NCI-H524 (cell line): Measurements from ENCODE around the gene SEL1L2.

Source experiments
- DNase-seq, 2 experiments: peaks; one replicate each; lab custom pipeline; 2025; lab: John Stamatoyannopoulos, UW

The SEL1L2 gene

GRCh38 chr20:13817342-13817741 lies 173.1 kb downstream of the SEL1L2 start:
- DNase-seq, result no peak

- no peak for DNase-seq
These were observed 173.7 kb downstream of the SEL1L2 start for GRCh38 chr20:13816757-13817156.

DNA sequence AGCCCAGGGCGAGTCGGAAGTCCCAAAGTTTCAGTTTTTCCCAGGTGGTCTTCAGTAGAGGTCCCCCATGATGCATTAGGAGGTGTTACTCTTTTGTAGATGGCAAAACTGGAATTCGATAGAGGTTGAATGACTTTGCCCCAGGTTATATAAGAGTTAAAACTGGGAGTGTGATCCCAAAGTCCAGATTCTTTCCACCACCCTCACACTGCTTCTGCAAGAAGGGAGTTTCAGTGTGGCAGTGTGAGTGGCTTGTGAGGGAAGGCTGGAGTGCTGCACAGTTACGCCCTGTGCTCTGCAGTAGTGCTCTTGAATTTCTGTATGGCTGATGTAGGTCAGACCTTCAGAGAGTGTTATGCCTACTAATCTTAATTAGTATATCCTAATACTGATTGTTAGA lies 175.7 kb downstream of the SEL1L2 start:
- DNase-seq, result no peak

GRCh38 chr20:13813910-13814309 lies 176.5 kb downstream of the SEL1L2 start:
- no peak for DNase-seq

- DNase-seq, result no peak
These were observed 180.0 kb downstream of the SEL1L2 start for GRCh38 chr20:13810446-13810845.

DNA sequence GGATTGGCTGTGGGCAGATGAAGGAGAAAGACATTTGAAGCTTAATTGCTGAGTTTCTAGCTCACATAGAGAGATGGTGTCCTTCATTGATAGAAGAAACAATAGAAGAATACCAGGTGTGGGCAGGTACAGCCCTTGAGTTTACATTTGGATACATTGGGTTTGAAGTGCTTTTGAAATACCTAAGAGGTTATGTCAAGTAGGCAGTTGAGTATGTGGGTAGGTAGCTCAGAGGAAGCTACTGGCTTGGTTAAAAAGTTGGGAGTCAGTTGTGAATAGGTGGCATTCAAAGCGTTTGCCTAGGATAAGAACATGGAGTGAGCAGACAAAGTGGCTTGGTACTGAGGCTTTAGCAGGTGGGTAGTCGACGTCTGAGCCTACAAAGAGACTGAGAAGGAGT lies 180.6 kb downstream of the SEL1L2 start:
- no peak for DNase-seq

- DNase-seq, result no peak
These were observed 181.0 kb downstream of the SEL1L2 start for GRCh38 chr20:13809373-13809772.

DNA sequence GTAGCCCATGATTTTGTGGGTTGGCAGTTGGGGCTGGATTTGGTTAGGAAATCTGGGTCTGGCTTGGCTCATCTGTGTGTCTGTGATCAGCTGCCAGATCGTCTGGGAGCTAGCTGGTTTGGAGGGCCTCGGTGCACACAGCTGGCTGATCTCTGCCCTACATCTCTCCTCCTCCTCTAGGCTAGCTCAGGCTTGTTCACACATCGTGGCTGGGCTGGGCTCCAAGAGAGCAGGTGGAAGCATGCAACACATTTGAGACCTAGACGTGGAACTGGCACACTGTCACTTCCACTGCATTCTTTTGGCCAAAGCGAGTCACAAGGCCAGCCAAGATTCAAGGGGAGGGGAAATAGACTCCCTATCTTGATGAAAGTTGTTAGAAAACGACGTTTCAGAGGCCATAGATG lies 189.7 kb downstream of the SEL1L2 start:
- DNase-seq, result peak; percentile 14 to 73

- no peak for DNase-seq
These were observed 190.4 kb downstream of the SEL1L2 start for GRCh38 chr20:13799974-13800373.
